Activated CD4-positive, alpha-beta T cell treated with anti-CD3 and anti-CD28 coated beads for 1 hour (primary cell): Measurements from ENCODE around the gene MYL7.

ENCODE experiments used
- DNase-seq: peaks from one replicate; pipeline ENCODE4 v3.0.0-alpha.2; 2020

The MYL7 gene

DNA sequence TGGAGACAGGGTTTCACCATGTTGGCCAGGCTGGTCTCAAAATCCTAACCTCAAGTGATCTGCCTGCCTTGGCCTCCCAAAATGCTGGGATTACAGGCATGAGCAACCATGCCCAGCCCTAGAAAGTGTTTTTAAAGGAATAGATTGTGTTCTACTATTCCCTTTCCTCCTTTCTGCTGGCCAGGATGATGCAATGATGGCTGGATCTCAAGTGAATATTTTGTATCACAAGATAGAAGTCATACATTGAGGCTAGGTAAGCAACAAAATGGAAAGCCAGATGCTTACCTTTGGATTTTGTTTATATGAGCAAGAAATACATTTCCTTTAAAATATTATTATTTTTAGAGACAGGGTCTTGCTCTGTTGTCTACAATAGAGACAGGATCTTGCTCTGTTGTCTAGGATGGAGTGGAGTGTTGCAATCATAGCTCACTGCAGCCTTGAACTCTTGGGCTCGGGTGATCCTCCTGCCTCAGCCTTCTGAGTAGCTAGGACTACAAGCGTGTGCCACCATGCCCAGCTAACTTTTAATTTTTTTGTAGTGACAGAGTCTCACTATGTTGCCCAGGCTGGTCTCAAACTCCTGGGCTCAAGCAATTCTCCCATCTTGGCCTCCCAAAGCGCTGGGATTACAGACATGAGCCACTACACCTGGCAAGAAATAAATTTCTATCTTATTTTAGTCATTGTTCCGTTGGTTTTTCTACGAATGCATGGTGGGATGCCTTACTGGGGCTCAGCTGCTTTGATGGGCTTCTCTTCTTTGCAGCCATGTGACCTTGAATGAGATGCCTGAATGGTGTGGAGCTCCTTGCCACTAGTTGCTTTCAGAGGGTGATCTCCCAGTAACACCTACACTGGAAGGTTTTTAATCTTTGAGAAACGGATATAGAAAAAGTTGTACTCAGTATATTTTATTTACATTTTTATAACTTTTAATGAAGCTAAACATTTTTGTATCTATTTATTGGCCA lies 42.8 kb downstream of the MYL7 start:
- no peak for DNase-seq

DNA sequence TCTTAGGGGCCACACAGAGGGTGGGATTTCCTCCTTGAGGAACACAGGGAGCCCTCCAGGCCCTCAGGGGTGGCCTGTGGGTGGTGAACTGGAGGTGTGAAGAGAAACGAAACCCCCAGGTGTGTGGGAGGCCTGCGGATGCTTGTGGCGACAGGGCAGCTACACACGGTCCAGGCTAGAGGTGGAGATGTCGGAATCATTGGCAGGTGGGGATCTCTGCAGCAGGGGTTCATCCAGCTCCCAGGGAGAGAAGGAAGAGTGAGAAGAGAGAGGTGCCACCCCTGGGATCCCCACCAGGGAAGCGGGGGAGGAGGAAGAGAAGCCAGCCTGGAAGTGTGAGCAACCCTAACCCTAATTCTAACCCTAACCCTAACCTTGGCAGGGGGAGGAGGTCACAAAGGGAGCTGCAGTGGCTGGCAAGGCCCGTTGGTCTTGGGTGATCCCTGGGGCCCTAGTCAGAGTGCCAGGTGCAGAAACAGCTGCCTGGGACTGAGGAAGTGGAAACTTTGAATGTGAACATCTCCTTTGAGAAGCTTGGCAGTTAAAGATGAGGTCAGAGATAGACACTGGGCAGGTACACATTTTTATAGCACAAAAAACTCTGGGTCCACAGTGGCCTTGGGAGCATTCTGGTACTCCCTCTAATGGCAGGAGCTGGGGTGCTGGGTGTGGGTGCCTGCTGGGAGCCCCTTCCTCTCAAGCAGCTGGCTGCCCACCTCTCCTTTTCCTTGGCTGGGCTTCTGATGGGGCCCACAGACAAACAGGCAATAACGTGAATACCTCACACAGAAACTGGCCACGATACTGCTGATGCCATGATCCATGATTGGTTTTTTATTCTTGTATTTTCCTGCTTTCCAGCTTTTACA lies 43.8 kb downstream of the MYL7 start:
- no peak for DNase-seq

DNA sequence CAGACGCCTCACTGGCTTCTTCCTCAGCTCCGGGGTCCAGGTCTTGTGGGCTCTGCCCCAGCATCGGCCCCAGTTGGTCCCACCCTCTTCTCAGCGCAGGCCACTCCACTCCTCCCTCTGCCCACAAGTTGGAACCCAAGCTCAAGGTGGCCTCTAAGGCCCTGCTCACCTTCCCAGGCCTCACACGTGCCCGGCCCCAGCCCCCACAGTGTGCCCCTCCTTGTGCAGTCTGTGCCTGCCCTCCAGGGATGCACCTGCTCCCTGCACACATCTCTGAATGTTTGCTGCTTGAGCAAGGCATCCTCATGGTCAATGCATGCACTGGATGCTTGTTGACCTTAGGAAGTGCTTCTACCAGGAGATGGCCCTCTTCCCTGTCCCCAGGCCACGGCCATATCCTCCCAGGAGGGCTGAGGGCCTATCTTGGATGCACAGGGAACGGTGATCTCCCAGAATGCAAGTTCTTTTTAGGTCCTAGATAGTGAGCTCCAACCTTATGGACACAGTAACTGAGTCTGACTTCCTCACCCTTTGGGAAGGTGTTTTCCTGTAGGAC lies 44.7 kb downstream of the MYL7 start:
- no peak for DNase-seq

DNA sequence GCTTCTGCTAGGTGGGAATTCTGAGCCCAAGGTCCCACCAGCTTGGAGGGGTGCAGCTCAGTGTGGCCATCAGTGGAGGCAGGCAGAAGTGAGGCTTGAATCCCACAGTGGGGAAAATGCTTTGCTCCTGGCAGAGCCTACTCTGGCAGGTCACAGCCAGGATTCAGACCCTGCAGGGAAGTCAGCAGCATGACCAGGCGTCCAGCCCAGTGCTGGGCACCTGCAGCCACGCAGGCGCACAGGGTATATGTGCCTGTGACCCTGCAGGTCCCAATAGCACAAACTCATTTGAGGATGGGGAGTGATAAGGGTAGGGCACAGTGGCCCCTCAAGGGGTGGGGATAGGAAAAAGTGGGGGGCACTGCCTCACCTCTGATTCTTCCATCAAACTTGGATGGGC lies 45.4 kb downstream of the MYL7 start:
- no peak for DNase-seq

DNA sequence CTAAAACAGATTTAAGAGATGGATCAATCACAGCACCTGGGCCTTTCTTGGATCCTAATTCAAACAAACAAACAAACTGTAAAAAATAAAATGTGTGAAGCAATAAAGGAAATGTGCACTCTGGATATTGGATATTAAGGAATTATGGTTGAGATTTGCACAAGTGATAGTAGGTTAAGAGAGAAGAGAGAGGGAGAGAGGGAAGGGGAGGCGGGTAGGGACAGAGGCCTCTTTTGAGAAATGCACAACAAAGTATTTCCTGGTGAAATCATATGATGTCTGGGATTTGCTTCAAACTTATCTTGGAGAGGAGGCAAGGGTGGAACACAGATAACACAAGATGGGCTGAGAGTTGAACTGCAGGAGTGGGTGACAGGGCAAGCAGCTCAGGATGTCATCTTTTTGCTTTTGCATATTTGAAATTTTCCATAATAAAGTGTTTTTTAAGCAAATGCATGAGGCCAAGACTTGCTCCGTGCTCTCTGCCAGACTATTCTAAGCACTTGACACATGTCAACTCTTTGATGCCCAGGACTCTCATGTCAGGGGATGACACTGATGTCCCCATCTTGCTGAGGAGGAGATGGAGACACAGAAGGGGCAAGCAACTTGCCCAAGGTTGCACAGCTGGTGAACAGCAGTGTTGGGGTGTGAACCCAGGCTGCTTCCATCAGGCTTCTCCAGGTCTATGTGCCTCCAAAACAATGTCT lies 46.1 kb downstream of the MYL7 start:
- DNase-seq: no peak

DNA sequence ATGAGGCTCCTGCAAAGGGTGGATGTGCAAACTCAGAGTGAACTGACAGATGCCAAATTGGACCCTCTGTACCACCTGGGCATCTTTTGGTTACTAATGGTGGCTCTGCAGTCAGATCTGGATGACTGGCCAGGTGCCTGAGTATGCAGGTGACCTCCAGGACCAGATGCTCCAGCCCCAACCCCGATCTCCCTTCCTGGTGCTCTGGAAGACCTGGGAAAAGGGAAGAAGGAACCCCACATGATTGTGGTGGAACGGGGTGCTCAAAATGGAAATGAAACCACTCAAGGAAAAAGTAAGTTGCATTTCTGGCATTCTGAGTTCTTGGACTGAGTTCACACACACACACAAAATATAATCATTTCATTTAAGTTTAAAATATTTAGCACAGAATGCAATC lies 46.8 kb downstream of the MYL7 start:
- no peak for DNase-seq

DNA sequence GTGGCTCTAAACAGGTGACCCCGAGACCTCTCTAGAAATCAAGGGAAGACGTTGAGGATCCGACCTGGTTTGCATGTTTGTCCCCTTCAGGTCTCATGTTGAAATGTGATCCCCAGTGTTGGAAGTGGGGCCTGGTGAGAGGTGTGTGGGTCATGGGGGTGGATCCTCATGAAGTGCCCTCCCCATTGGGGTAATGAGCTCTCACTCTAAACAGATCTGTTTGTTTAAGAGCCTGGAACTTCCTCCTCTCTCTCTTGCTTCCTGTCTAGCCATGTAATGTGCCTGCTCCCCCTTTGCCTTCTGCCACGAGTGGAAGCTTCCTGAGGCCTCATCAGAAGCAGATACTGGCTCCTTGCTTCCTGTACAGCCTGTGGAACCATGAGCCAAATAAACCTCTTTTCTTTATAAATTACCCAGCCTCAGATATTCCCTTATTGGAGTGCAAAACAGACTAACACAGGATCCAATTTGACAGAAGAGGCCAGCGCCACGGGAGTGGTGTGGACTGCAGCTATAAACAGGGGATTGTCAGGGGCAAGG lies 48.0 kb downstream of the MYL7 start:
- no peak for DNase-seq
